GM19328 (cell line): ENCODE results near the gene RFNG.

ENCODE experiments used
- ATAC-seq: cut with Tn5 transposase; IDR thresholded peaks from one replicate; pipeline ENCODE4 v1.9.1; 2021; ENCODE audit warnings: mild to moderate bottlenecking, moderate library complexity; ENCODE audit not compliant: unreplicated experiment

The RFNG gene

GRCh38 chr17:82079001-82079677, 27.5 kb upstream of the RFNG start:
- ATAC-seq: no peak

- ATAC-seq: no peak
Observed at GRCh38 chr17:82078433-82078832, 26.8 kb upstream of the RFNG start.

- no peak for ATAC-seq
Observed at GRCh38 chr17:82077617-82078358, 26.2 kb upstream of the RFNG start.

- ATAC-seq: no peak
Observed at GRCh38 chr17:82076785-82077591, 25.4 kb upstream of the RFNG start.

- no peak for ATAC-seq
Observed at GRCh38 chr17:82076018-82076784, 24.6 kb upstream of the RFNG start.

- no peak for ATAC-seq
Observed at GRCh38 chr17:82073446-82073845, 21.8 kb upstream of the RFNG start.

- ATAC-seq: no peak
Observed at GRCh38 chr17:82072827-82073226, 21.2 kb upstream of the RFNG start.

GRCh38 chr17:82070611-82071010, 19.0 kb upstream of the RFNG start:
- ATAC-seq: no peak

- peak; percentile 60 for ATAC-seq
Observed at GRCh38 chr17:82065638-82066303, 14.2 kb upstream of the RFNG start, which contains the start of gene DUS1L. Gene DUS1L (minus strand): TSS chr17:82065804. CDS start chr17:82065059, 745 bp downstream.

- peak; percentile 20 for ATAC-seq
Observed at GRCh38 chr17:82065193-82065637, 13.6 kb upstream of the RFNG start.

- no peak for ATAC-seq
Observed at GRCh38 chr17:82064433-82065192, 13.0 kb upstream of the RFNG start.

- no peak for ATAC-seq
Observed at GRCh38 chr17:82063424-82064415, 12.1 kb upstream of the RFNG start.

GRCh38 chr17:82062984-82063368, 11.4 kb upstream of the RFNG start:
- no peak for ATAC-seq

- no peak for ATAC-seq
Observed at GRCh38 chr17:82062076-82062983, 10.7 kb upstream of the RFNG start.

- ATAC-seq: no peak
Observed at GRCh38 chr17:82061047-82061925, 9.7 kb upstream of the RFNG start.

- ATAC-seq: no peak
Observed at GRCh38 chr17:82060614-82061013, 9.0 kb upstream of the RFNG start.
